G401 (cell line): ENCODE data around the gene COTL1. TPM values are rescaled to one million over a fixed set of nuclear protein-coding genes. Genes with fewer than 3 reads are reported as not detected.
"Not testable (repeated sequence)": the region's sequence is repeated elsewhere in the genome, so short reads cannot be mapped to it uniquely, and the experiment has no call there.

ENCODE experiments used
- DNase-seq: peaks from one replicate; pipeline ENCODE4 v3.0.0-alpha.2; 2015; ENCODE audit warnings: low spot score
- in situ Hi-C: cut with HindIII; loops from 2 replicates; pipeline ENCODE4 v1.10.0; 2016; ENCODE audit warnings: low sequenced_read_pairs, mixed read lengths
- total RNA-seq: library from RNA; depleted of rRNA; stranded (reverse); fragments of >200 nt; shearing (Covaris generic); gene quantifications from 2 replicates; pipeline ENCODE4 v1.2.3, GENCODE V29; 2014; rRNA removed

COTL1 gene
- total RNA-seq, 1 experiment from 2014 or later: 79.9 TPM

DNA sequence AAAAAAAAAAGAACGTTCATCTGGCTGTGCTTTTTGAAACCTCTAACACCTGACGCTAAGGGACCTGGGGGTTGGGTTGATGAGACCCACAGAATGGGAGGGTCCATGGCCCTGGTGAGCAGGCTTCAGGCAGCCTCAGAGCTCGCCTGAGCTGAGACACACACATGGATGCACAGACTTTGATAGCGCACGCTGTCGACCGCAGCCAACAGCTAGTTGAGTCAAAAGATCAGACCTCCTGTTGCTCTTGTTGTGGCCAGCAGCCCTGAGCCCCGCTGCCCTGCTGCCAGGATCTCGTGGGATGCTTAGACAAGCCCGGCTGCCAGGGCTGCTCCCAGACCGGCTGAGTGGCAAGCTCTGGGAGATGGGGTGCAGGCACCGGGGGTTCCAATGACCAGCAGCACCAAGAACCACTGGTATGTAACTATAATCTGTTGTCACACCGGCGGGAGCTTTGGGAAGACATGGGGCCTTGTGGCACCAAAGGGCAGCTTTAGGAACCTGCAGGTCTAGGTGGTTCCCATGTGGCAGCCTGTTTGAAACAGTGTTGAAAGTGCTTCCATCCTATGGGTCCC, 93.4 kb downstream of the COTL1 start:
- no peak for DNase-seq
- in situ Hi-C loops: no loop called here

GRCh38 chr16:84521497-84521770, 96.4 kb downstream of the COTL1 start:
- DNase-seq: no peak
- in situ Hi-C loops: no loop called here

- in situ Hi-C loops: no loop called here
These were observed 97.0 kb downstream of the COTL1 start for GRCh38 chr16:84520725-84521496.

GRCh38 chr16:84519855-84520254, 98.0 kb downstream of the COTL1 start:
- in situ Hi-C loops: no loop called here

More at GRCh38 chr16:84520725-84521496, 97.0 kb downstream of the COTL1 start:
- no peak for DNase-seq

GRCh38 chr16:84518804-84519341, 99.0 kb downstream of the COTL1 start:
- in situ Hi-C loops: no loop called here
- no peak for DNase-seq

More at GRCh38 chr16:84519855-84520254, 98.0 kb downstream of the COTL1 start:
- DNase-seq: no peak

GRCh38 chr16:84518220-84518619, 99.7 kb downstream of the COTL1 start:
- in situ Hi-C loops, DNase-seq: not testable (repeated sequence)

- DNase-seq: no peak
- in situ Hi-C loops: no loop called here
These were observed 100.5 kb downstream of the COTL1 start for GRCh38 chr16:84517366-84517765.

Other genes with a start within 250 kb of the COTL1 start
- not detected in 2 replicates for gene ATP2C2, start 249.5 kb downstream of the COTL1 start, total RNA-seq
- gene MEAK7, start 113.4 kb downstream of the COTL1 start, total RNA-seq: 6.0 and 16.5 TPM in 2 replicates
- gene KLHL36, start 30.4 kb upstream of the COTL1 start, total RNA-seq: 29.7 and 35.2 TPM in 2 replicates
- gene USP10, start 81.9 kb upstream of the COTL1 start, total RNA-seq: 54.2 and 82.0 TPM in 2 replicates
- gene CRISPLD2, start 201.9 kb upstream of the COTL1 start, total RNA-seq: 0.03 TPM in 1 of 2 replicates, not detected in the other